OCI-LY7 (cell line): ENCODE measurements around the gene ZPBP. TPM values are rescaled to one million over a fixed set of nuclear protein-coding genes. Genes with fewer than 3 reads are reported as not detected.
"Not testable (repeated sequence)": the region's sequence is repeated elsewhere in the genome, so short reads cannot be mapped to it uniquely, and the experiment has no call there.

Source experiments
- BruUV-seq: library from RNA; stranded (reverse); fragments of 400-500 nt; replicated peaks from 2 replicates; lab custom pipeline; 2021; lab: Mats Ljungman, UMichigan
- CTCF ChIA-PET: fragments of 300-600 bp; sonication (Branson Sonifier 250); formaldehyde crosslinking; loops from one replicate; lab custom pipeline; 2022; ENCODE audit warnings: antibody characterized with exemption; ENCODE audit not compliant: unreplicated experiment; lab: Charles Lee
- POLR2A ChIA-PET: fragments of 300-600 bp; sonication (Branson Sonifier 250); formaldehyde crosslinking; loops from one replicate; lab custom pipeline; 2022; ENCODE audit warnings: antibody characterized with exemption; lab: Charles Lee
- DNase-seq: peaks from one replicate; pipeline ENCODE4 v3.0.0-alpha.2; 2015; ENCODE audit warnings: low spot score
- H2AFZ ChIP-seq: fragments of 200-600 bp; sonication (generic), shearing (Covaris generic); 2 replicates; pipeline ENCODE4 v1.6.1; 2014; ENCODE audit warnings: mild to moderate bottlenecking, antibody characterized with exemption, low read length, moderate library complexity
- H3K27ac ChIP-seq: fragments of 200-600 bp; sonication (generic); 2 replicates; pipeline ENCODE4 v1.5.1; 2014; ENCODE audit warnings: mixed run types, low read depth, mild to moderate bottlenecking, moderate library complexity, low read length, inconsistent platforms; ENCODE audit not compliant: poor library complexity, severe bottlenecking
- H3K36me3 ChIP-seq: fragments of 200-600 bp; sonication (generic); 2 replicates; pipeline ENCODE4 v1.6.1; 2014; ENCODE audit warnings: mild to moderate bottlenecking, antibody characterized with exemption, low read length, moderate library complexity, mixed read lengths; ENCODE audit not compliant: insufficient read depth
- H3K4me1 ChIP-seq: fragments of 200-600 bp; sonication (generic); 2 replicates; pipeline ENCODE4 v1.5.1; 2014; ENCODE audit warnings: mild to moderate bottlenecking, low read length; ENCODE audit not compliant: insufficient read depth, poor library complexity, severe bottlenecking
- H3K4me2 ChIP-seq: fragments of 200-600 bp; sonication (generic); 2 replicates; pipeline ENCODE4 v1.6.1; 2014; ENCODE audit warnings: mild to moderate bottlenecking, low read length
- H3K4me3 ChIP-seq: fragments of 200-600 bp; sonication (generic); 2 replicates; pipeline ENCODE4 v1.5.1; 2014; ENCODE audit warnings: mild to moderate bottlenecking, low read depth, low read length; ENCODE audit not compliant: poor library complexity, severe bottlenecking
- H3K79me2 ChIP-seq: fragments of 200-600 bp; sonication (generic); 2 replicates; pipeline ENCODE4 v1.6.1; 2016; ENCODE audit warnings: low read depth, mild to moderate bottlenecking, low read length, moderate library complexity, mixed read lengths; ENCODE audit not compliant: insufficient read depth
- H3K9me2 ChIP-seq: fragments of 200-600 bp; sonication (generic); 2 replicates; pipeline ENCODE4 v1.6.1; 2016; ENCODE audit warnings: mild to moderate bottlenecking, low read length, mixed read lengths; ENCODE audit not compliant: insufficient read depth
- H3K9me3 ChIP-seq: fragments of 200-600 bp; sonication (generic); 2 replicates; pipeline ENCODE4 v1.6.1; 2014; ENCODE audit warnings: mild to moderate bottlenecking, mixed run types, low read length, mixed read lengths
- H4K20me1 ChIP-seq: fragments of 200-600 bp; sonication (generic); 2 replicates; pipeline ENCODE4 v1.6.1; 2014; ENCODE audit warnings: mild to moderate bottlenecking, antibody characterized with exemption, low read length, moderate library complexity, mixed read lengths; ENCODE audit not compliant: insufficient read depth
- EZH2phosphoT487 ChIP-seq: fragments of 200-600 bp; sonication (generic); IDR thresholded peaks from 2 replicates; pipeline ENCODE4 v1.6.1; 2018; ENCODE audit warnings: low read depth, borderline replicate concordance, mild to moderate bottlenecking, mixed run types, antibody characterized with exemption, low read length, moderate library complexity, mixed read lengths
- intact Hi-C: fragments of 100-400 bp; cut with micrococcal nuclease; formaldehyde crosslinking; loops from one replicate; pipeline ENCODE4 v1.10.0; 2022; ENCODE audit not compliant: unreplicated experiment
- total RNA-seq, 2 experiments: library from RNA; depleted of rRNA in 1 of 2; stranded (reverse); fragments of >200 nt in 1 of 2; shearing (Covaris generic) in 1 of 2; gene quantifications; 2 replicates each; pipeline ENCODE4 v1.2.3, GENCODE V29; 2014 to 2022
- TF ChIP-seq, protein P1 (sequence below): fragments of 200-600 bp; sonication (generic); conservative IDR thresholded peaks from 2 replicates; pipeline ENCODE4 v1.5.1; 2014; ENCODE audit warnings: mild to moderate bottlenecking, antibody characterized with exemption, low read length, moderate library complexity, mixed read lengths

Gene ZPBP
- total RNA-seq, 2 experiments from 2014 or later, result not detected

DNA sequence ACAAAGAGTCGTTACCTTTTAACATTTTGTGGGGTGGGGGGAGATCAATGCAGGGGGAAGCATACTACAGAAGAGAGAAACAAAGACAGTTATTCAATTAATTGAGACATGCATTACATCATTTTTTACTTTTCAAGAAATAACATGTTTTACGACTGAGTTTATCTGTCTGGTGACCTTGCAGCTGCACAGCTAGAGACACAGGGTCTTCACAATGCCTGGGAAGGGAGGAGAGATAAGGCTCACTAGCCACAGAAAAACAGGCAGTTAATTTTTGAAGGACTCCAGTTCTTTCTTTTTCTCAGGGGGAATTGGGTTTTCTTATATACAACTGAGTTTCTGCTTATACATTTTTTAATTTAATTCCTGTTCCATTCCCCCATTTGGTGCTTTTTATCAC lies 30.1 kb downstream of the ZPBP start:
- Histone ChIP-seq H3K9me2 (no peaks in the 10 kb centered on the region), H3K4me2 (no peak overlapping the region), H3K4me1 (no peaks in the 10 kb centered on the region), H3K36me3 (no peaks in the 10 kb centered on the region), H3K79me2 (no peaks in the 10 kb centered on the region), H4K20me1 (no peaks in the 10 kb centered on the region), H3K27ac (no peak overlapping the region), H3K9me3 (no peaks in the 10 kb centered on the region), H2AFZ (no peak overlapping the region), H3K4me3 (no peak overlapping the region)
- ChIA-PET CTCF (no interaction called here), POLR2A (interaction anchor here (1.2 kb wide), 1 partner anchor 1748 kb away, joined by 3 read pairs; no protein-coding TSS in a partner anchor)
- no peak for DNase-seq
- intact Hi-C loops, result no loop called here
- TF ChIP-seq EZH2phosphoT487, result no peak
- TF ChIP-seq, protein P1, sequence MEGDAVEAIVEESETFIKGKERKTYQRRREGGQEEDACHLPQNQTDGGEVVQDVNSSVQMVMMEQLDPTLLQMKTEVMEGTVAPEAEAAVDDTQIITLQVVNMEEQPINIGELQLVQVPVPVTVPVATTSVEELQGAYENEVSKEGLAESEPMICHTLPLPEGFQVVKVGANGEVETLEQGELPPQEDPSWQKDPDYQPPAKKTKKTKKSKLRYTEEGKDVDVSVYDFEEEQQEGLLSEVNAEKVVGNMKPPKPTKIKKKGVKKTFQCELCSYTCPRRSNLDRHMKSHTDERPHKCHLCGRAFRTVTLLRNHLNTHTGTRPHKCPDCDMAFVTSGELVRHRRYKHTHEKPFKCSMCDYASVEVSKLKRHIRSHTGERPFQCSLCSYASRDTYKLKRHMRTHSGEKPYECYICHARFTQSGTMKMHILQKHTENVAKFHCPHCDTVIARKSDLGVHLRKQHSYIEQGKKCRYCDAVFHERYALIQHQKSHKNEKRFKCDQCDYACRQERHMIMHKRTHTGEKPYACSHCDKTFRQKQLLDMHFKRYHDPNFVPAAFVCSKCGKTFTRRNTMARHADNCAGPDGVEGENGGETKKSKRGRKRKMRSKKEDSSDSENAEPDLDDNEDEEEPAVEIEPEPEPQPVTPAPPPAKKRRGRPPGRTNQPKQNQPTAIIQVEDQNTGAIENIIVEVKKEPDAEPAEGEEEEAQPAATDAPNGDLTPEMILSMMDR, result no peak
- BruUV-seq, result no TSS peak

DNA sequence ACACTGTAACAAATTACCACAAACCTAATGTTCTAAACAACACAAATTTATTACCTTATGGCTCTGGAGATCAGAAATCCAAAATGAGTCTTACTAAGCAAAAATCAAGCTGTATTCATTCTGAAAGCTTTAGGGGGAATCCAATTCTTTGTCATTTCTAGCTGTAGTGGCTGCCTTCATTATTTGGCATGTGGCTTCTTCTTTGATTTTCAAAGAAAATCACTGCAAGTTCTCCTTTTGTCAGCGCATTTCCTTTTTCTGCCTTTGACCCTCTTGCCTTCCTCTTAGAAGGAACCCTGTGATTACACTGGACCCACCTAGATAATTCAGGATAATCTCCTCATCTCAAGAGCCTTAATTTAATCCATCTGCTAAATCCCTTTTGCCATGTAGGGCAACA lies 36.9 kb downstream of the ZPBP start:
- H3K9me3 ChIP-seq, result no peaks in the 10 kb centered on the region
- H2AFZ ChIP-seq, result no peak overlapping the region
- H4K20me1 ChIP-seq, result no peaks in the 10 kb centered on the region
- H3K4me2 ChIP-seq, result no peak overlapping the region
- POLR2A ChIA-PET, result interaction anchor here (0.7 to 1.1 kb wide), 2 partner anchors 10 to 16 kb away, joined by 3 to 4 read pairs; no protein-coding TSS in a partner anchor
- intact Hi-C loops, result no loop called here
- H3K4me1 ChIP-seq, result no peaks in the 10 kb centered on the region
- no peak for TF ChIP-seq EZH2phosphoT487
- TF ChIP-seq, protein P1, result no peak
- no peak for DNase-seq
- BruUV-seq, result no TSS peak
- H3K4me3 ChIP-seq, result no peak overlapping the region
- no peaks in the 10 kb centered on the region for H3K79me2 ChIP-seq
- no peaks in the 10 kb centered on the region for H3K36me3 ChIP-seq
- CTCF ChIA-PET, result no interaction called here
- H3K9me2 ChIP-seq, result no peaks in the 10 kb centered on the region
- H3K27ac ChIP-seq, result no peak overlapping the region

DNA sequence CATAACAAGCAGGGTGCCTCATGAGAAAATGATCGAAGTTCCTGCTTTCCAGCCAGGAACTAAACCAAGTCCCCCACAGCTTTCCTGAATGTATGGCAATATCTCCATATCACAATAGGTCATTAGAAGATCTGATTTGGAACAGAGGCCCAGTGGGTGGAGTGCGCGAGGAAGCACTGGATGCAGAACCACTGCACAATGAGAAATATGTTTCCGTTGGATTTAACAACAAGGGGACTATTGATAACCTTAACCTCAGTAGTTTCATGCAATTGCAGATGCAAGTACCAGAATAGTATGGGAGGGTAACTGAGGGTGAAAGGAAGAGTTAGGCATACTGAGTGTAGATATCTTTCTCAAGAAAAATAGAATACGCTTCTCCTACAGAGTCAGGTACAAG lies 45.3 kb downstream of the ZPBP start:
- Histone ChIP-seq H3K9me2 (no peaks in the 10 kb centered on the region), H3K4me1 (no peaks in the 10 kb centered on the region), H3K27ac (no peak overlapping the region), H3K36me3 (no peaks in the 10 kb centered on the region), H2AFZ (no peak overlapping the region), H3K79me2 (no peaks in the 10 kb centered on the region), H3K4me2 (no peak overlapping the region), H4K20me1 (no peaks in the 10 kb centered on the region), H3K9me3 (no peaks in the 10 kb centered on the region), H3K4me3 (no peak overlapping the region)
- no TSS peak for BruUV-seq
- no peak for DNase-seq
- intact Hi-C loops, result no loop called here
- ChIA-PET POLR2A (no interaction called here), CTCF (no interaction called here)
- TF ChIP-seq, protein P1, result no peak
- TF ChIP-seq EZH2phosphoT487, result no peak

DNA sequence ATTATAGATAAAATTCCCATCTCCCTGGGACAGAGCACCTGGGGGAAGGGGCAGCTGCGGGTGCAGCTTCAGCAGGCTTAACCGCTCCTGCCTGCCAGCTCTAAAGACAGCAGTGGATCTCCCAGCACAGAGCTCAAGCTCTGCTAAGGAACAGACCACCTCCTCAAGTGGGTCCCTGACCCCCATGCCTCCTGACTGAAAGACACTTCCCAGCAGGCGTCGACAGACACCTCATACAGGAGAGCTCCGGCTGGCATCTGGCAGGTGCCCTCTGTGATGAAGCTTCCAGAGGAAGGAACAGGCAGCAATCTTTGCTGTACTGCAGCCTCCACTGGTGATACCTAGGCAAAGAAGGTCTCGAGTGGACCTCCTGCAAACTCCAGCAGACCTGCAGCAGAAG lies 51.9 kb downstream of the ZPBP start:
- BruUV-seq, CTCF ChIA-PET: not testable (repeated sequence)

More for the DNA sequence above, 51.9 kb downstream of the ZPBP start:
- H4K20me1 ChIP-seq, H3K9me2 ChIP-seq, DNase-seq, H2AFZ ChIP-seq, intact Hi-C loops, H3K36me3 ChIP-seq, POLR2A ChIA-PET, H3K4me2 ChIP-seq, H3K4me3 ChIP-seq, H3K9me3 ChIP-seq, H3K4me1 ChIP-seq, H3K79me2 ChIP-seq, H3K27ac ChIP-seq: not testable (repeated sequence)
